BE2C (cell line): ENCODE measurements around the gene EXOC4.
"Not testable (repeated sequence)": the region's sequence is repeated elsewhere in the genome, so short reads cannot be mapped to it uniquely, and the experiment has no call there.

Experiments used
- DNase-seq: peaks from one replicate; pipeline ENCODE4 v3.0.0-alpha.2; 2020
- H3K27me3 ChIP-seq: fragments of 250-450 bp; sonication (Bioruptor Pico); 2 replicates; pipeline ENCODE4 v1.5.1; 2020; ENCODE audit warnings: mild to moderate bottlenecking
- H3K36me3 ChIP-seq: fragments of 250-450 bp; sonication (Bioruptor Pico); 2 replicates; pipeline ENCODE4 v1.5.1; 2020; ENCODE audit warnings: mild to moderate bottlenecking
- H3K4me1 ChIP-seq: fragments of 250-450 bp; sonication (Bioruptor Pico); 2 replicates; pipeline ENCODE4 v1.5.1; 2020
- H3K4me3 ChIP-seq: 2 replicates; pipeline ENCODE4 v1.5.1; 2011; ENCODE audit warnings: low read depth, low read length
- H3K9me3 ChIP-seq: fragments of 250-450 bp; sonication (Bioruptor Pico); 2 replicates; pipeline ENCODE4 v1.5.1; 2020
- TF ChIP-seq, protein P1 (sequence below): IDR thresholded peaks from 2 replicates; pipeline ENCODE4 v1.5.1; 2012; ENCODE audit warnings: mild to moderate bottlenecking, low read depth, low read length

EXOC4 gene

DNA sequence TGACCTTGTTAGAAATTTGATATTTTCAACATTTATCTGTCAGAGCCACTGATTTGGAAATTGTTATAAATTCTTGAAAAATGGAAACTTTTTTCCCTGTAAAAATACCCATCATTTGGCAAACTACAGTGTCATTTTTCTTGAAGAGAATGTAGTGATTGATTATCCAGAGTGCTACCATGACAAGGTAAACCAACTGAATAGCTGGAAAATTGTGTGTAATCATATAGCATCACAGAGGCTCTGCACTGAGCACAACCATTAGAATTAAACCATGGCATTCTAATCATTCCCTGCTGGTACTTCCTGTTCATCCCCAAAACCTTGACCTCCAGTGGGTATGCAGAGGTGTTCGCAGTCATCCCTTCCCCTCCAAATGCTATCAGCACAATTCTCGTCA lies 633.9 kb downstream of the EXOC4 start:
- peaks cover 14% of the 10 kb centered on the region for H3K4me1 ChIP-seq
- no peaks in the 10 kb centered on the region for H3K9me3 ChIP-seq
- H3K4me3 ChIP-seq, result 0 out of 2 replicates have a peak overlapping the region, but pooled peaks have one; percentile 6
- H3K27me3 ChIP-seq, result no peaks in the 10 kb centered on the region
- no peaks in the 10 kb centered on the region for H3K36me3 ChIP-seq
- TF ChIP-seq, protein P1, sequence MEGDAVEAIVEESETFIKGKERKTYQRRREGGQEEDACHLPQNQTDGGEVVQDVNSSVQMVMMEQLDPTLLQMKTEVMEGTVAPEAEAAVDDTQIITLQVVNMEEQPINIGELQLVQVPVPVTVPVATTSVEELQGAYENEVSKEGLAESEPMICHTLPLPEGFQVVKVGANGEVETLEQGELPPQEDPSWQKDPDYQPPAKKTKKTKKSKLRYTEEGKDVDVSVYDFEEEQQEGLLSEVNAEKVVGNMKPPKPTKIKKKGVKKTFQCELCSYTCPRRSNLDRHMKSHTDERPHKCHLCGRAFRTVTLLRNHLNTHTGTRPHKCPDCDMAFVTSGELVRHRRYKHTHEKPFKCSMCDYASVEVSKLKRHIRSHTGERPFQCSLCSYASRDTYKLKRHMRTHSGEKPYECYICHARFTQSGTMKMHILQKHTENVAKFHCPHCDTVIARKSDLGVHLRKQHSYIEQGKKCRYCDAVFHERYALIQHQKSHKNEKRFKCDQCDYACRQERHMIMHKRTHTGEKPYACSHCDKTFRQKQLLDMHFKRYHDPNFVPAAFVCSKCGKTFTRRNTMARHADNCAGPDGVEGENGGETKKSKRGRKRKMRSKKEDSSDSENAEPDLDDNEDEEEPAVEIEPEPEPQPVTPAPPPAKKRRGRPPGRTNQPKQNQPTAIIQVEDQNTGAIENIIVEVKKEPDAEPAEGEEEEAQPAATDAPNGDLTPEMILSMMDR, result no peak
- DNase-seq, result no peak

DNA sequence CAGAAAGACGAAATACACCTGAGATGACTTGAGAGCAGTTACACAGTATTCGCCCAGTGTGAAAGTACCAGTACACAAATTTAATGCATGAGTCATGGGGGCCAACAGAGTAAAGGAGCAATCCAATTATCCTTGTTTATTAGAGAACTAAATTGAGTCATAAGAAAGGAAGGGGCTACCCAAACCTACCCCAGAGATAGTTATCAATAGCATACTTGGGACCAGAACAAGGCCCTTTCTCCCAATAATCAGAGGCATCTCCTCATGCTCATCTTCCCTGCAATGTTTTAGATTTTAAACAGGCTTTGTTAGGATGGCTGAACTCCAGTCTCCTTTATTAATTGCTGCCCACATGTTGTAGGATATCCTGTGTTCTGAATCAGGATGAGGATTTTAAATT lies 634.6 kb downstream of the EXOC4 start:
- Histone ChIP-seq H3K4me1 (peaks cover 14% of the 10 kb centered on the region), H3K27me3 (no peaks in the 10 kb centered on the region), H3K9me3 (no peaks in the 10 kb centered on the region), H3K36me3 (no peaks in the 10 kb centered on the region), H3K4me3 (no peak overlapping the region)
- TF ChIP-seq, protein P1, result no peak
- DNase-seq, result peak; percentile 21

- Histone ChIP-seq H3K4me3 (no peak overlapping the region), H3K4me1 (peaks cover 14% of the 10 kb centered on the region), H3K36me3 (no peaks in the 10 kb centered on the region), H3K27me3 (no peaks in the 10 kb centered on the region), H3K9me3 (no peaks in the 10 kb centered on the region)
- TF ChIP-seq, protein P1, result no peak
- no peak for DNase-seq
These were observed 635.4 kb downstream of the EXOC4 start for GRCh38 chr7:133888061-133888930.

DNA sequence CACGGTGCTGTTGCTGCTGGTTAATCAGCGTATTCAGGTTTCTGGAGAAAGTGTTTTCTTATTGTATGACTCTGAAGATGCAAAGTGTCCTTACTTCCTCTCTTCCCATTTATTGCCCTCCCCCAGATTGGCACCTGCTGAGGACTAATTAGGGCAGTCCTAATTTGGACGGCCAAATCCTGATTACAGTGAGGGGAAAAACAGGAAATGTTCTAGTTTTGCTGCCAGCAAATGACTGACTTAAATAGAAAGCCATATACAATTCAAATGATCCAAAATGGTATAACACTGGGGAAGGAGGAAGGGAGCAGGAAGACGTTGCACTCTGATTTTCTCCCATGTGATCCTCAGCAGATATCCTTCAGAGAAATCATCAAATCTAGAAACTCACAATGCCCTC lies 651.9 kb downstream of the EXOC4 start:
- H3K36me3 ChIP-seq, result no peaks in the 10 kb centered on the region
- TF ChIP-seq, protein P1, result no peak
- no peaks in the 10 kb centered on the region for H3K27me3 ChIP-seq
- no peaks in the 10 kb centered on the region for H3K9me3 ChIP-seq
- H3K4me1 ChIP-seq, result no peaks in the 10 kb centered on the region
- DNase-seq, result no peak
- H3K4me3 ChIP-seq, result no peak overlapping the region

- not testable (repeated sequence) for H3K36me3 ChIP-seq, H3K9me3 ChIP-seq, H3K27me3 ChIP-seq, H3K4me1 ChIP-seq, H3K4me3 ChIP-seq, DNase-seq
These were observed 653.7 kb downstream of the EXOC4 start for GRCh38 chr7:133906553-133906952.

DNA sequence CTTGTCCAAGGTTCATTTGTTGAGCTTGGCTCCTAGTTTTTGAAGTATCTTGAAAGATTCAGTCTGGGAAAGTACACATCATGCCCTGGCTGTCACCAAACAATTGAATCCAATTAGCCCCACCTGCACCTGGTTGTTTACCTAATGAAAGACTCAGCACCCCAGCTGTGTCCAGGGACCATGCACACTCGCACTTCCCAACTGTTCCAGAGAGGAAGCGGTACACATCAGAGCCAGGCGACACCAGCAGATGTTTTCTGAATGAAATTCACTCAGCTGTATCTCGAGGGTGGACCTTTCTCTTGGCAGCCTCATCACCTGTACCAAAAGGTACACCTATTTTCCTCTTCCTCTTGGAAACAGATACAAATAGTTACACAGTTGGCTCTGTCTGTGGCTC lies 657.9 kb downstream of the EXOC4 start:
- TF ChIP-seq, protein P1, result no peak
- H3K4me1 ChIP-seq, result no peaks in the 10 kb centered on the region; the same call in 1 of the 2 replicates
- H3K9me3 ChIP-seq, result no peaks in the 10 kb centered on the region
- H3K4me3 ChIP-seq, result no peak overlapping the region
- DNase-seq, result no peak
- no peaks in the 10 kb centered on the region for H3K27me3 ChIP-seq
- H3K36me3 ChIP-seq, result no peaks in the 10 kb centered on the region
